Stimulated activated CD8-positive, alpha-beta memory T cell treated with anti-CD3 and anti-CD28 coated beads, Interleukin-7, amount 100 ng/mL, for 48 hours (primary cell): Measurements from ENCODE around the gene TENM3.
"Not testable (repeated sequence)": the region's sequence is repeated elsewhere in the genome, so short reads cannot be mapped to it uniquely, and the experiment has no call there.

ENCODE experiments used
- DNase-seq, 2 donors: peaks; one replicate each; pipeline ENCODE4 v3.0.0-alpha.2; 2020; ENCODE audit warnings: low read depth in 1 of 2; ENCODE audit errors: extremely low read depth in 1 of 2

The TENM3 gene

GRCh38 chr4:182225257-182225852 is 17.8 kb upstream of the TENM3 start:
- no peak for DNase-seq

- no peak for DNase-seq
Observed at GRCh38 chr4:182227611-182228010, 15.6 kb upstream of the TENM3 start.

- no peak for DNase-seq
Observed at GRCh38 chr4:182228991-182229577, 14.1 kb upstream of the TENM3 start.

GRCh38 chr4:182230256-182230655 is 12.9 kb upstream of the TENM3 start:
- no peak for DNase-seq

- DNase-seq, result no peak
Observed at GRCh38 chr4:182231080-182231479, 12.1 kb upstream of the TENM3 start.

GRCh38 chr4:182231496-182231895 is 11.7 kb upstream of the TENM3 start:
- DNase-seq, result no peak

GRCh38 chr4:182233310-182234090 is 9.7 kb upstream of the TENM3 start:
- DNase-seq, result no peak

GRCh38 chr4:182235021-182235795 is 8.0 kb upstream of the TENM3 start:
- DNase-seq, result no peak

- DNase-seq, result no peak
Observed at GRCh38 chr4:182236186-182236585, 7.0 kb upstream of the TENM3 start.

GRCh38 chr4:182237010-182237409 is 6.2 kb upstream of the TENM3 start:
- DNase-seq, result not testable (repeated sequence)

- DNase-seq, result no peak
Observed at GRCh38 chr4:182238355-182238931, 4.8 kb upstream of the TENM3 start.

- DNase-seq, result no peak
Observed at GRCh38 chr4:182240161-182241130, 2.8 kb upstream of the TENM3 start.

GRCh38 chr4:182242260-182242659 is 942 bp upstream of the TENM3 start:
- not testable (repeated sequence) for DNase-seq

- DNase-seq, result no peak
Observed at GRCh38 chr4:182242787-182243186, 415 bp upstream of the TENM3 start.

GRCh38 chr4:182245041-182245440 is 1.8 kb downstream of the TENM3 start:
- DNase-seq, result no peak

- no peak for DNase-seq
Observed at GRCh38 chr4:182245541-182246215, 2.5 kb downstream of the TENM3 start.

- DNase-seq, result no peak
Observed at GRCh38 chr4:182246401-182247205, 3.4 kb downstream of the TENM3 start.

GRCh38 chr4:182248295-182248694 is 5.1 kb downstream of the TENM3 start:
- DNase-seq, result no peak

GRCh38 chr4:182250446-182250845 is 7.2 kb downstream of the TENM3 start:
- DNase-seq, result no peak
